BLaER1 (cell line): ENCODE measurements around the gene STRN4.
A peak's percentile ranks its signal among the peaks of the same experiment; 100 is the strongest.

Experiments used
- H3K27ac ChIP-seq: shearing (Covaris generic); formaldehyde crosslinking; 2 replicates; pipeline ENCODE4 v1.8.1; 2022
- H3K27me3 ChIP-seq: shearing (Covaris generic); formaldehyde crosslinking; 2 replicates; pipeline ENCODE4 v1.8.1; 2022
- H3K36me3 ChIP-seq: shearing (Covaris generic); formaldehyde crosslinking; 2 replicates; pipeline ENCODE4 v1.8.1; 2022
- H3K4me1 ChIP-seq: shearing (Covaris generic); formaldehyde crosslinking; 2 replicates; pipeline ENCODE4 v1.8.1; 2022
- H3K4me2 ChIP-seq: shearing (Covaris generic); formaldehyde crosslinking; 2 replicates; pipeline ENCODE4 v1.8.1; 2022
- H3K4me3 ChIP-seq: shearing (Covaris generic); formaldehyde crosslinking; 2 replicates; pipeline ENCODE4 v1.8.1; 2022
- H3K9ac ChIP-seq: shearing (Covaris generic); formaldehyde crosslinking; 2 replicates; pipeline ENCODE4 v1.8.1; 2022
- H3K9me3 ChIP-seq: shearing (Covaris generic); formaldehyde crosslinking; 2 replicates; pipeline ENCODE4 v1.8.1; 2022
- H4K20me1 ChIP-seq: shearing (Covaris generic); formaldehyde crosslinking; 2 replicates; pipeline ENCODE4 v1.8.1; 2022
- Cebpa-rat ChIP-seq: shearing (Covaris generic); IDR thresholded peaks from 2 replicates; pipeline ENCODE4 v1.8.1; 2022

Gene STRN4

GRCh38 chr19:46728208-46728607, 18.0 kb downstream of the STRN4 start:
- Histone ChIP-seq H4K20me1 (peaks cover 100% of the 10 kb centered on the region), H3K27ac (peak overlapping the region; percentile 85), H3K4me1 (peaks cover 100% of the 10 kb centered on the region), H3K9me3 (no peaks in the 10 kb centered on the region), H3K9ac (peak overlapping the region; percentile 64), H3K4me3 (peak overlapping the region; percentile 56), H3K4me2 (peak overlapping the region; percentile 99), H3K36me3 (peaks cover 100% of the 10 kb centered on the region), H3K27me3 (no peaks in the 10 kb centered on the region)
- no peak for TF ChIP-seq Cebpa-rat

- Histone ChIP-seq H3K4me1 (peaks cover 100% of the 10 kb centered on the region), H3K27me3 (no peaks in the 10 kb centered on the region), H3K36me3 (peaks cover 99% of the 10 kb centered on the region), H3K9me3 (no peaks in the 10 kb centered on the region), H4K20me1 (peaks cover 100% of the 10 kb centered on the region), H3K27ac (peak overlapping the region; percentile 85), H3K4me3 (peak overlapping the region; percentile 56), H3K9ac (peak overlapping the region; percentile 64), H3K4me2 (peak overlapping the region; percentile 99)
- no peak for TF ChIP-seq Cebpa-rat
Measured at GRCh38 chr19:46727757-46728156, 18.5 kb downstream of the STRN4 start.

- Histone ChIP-seq H3K4me1 (peaks cover 100% of the 10 kb centered on the region), H3K9ac (peak overlapping the region; percentile 64), H3K27me3 (no peaks in the 10 kb centered on the region), H4K20me1 (peaks cover 100% of the 10 kb centered on the region), H3K27ac (peak overlapping the region; percentile 64), H3K4me2 (peak overlapping the region; percentile 99), H3K4me3 (peak overlapping the region; percentile 44; the same call in 1 of the 2 replicates), H3K9me3 (no peaks in the 10 kb centered on the region), H3K36me3 (peaks cover 95% of the 10 kb centered on the region)
- no peak for TF ChIP-seq Cebpa-rat
Measured at GRCh38 chr19:46726971-46727501, 19.2 kb downstream of the STRN4 start.

GRCh38 chr19:46726551-46726950, 19.7 kb downstream of the STRN4 start:
- Histone ChIP-seq H3K36me3 (peaks cover 95% of the 10 kb centered on the region), H3K9me3 (no peaks in the 10 kb centered on the region), H3K27me3 (no peaks in the 10 kb centered on the region), H4K20me1 (peaks cover 100% of the 10 kb centered on the region), H3K9ac (peak overlapping the region; percentile 64), H3K27ac (peak overlapping the region; percentile 64), H3K4me3 (peak overlapping the region; percentile 44; the same call in 1 of the 2 replicates), H3K4me1 (peaks cover 100% of the 10 kb centered on the region), H3K4me2 (peak overlapping the region; percentile 99)
- no peak for TF ChIP-seq Cebpa-rat

GRCh38 chr19:46725859-46726393, 20.3 kb downstream of the STRN4 start:
- Histone ChIP-seq H3K4me1 (peaks cover 100% of the 10 kb centered on the region), H3K9me3 (no peaks in the 10 kb centered on the region), H3K27ac (peak overlapping the region; percentile 64; the same call in 1 of the 2 replicates), H3K36me3 (peaks cover 95% of the 10 kb centered on the region), H3K4me2 (peak overlapping the region; percentile 99), H3K9ac (peak overlapping the region; percentile 64), H3K4me3 (peak overlapping the region; percentile 44), H4K20me1 (peaks cover 99% of the 10 kb centered on the region), H3K27me3 (no peaks in the 10 kb centered on the region)
- TF ChIP-seq Cebpa-rat = no peak

- Histone ChIP-seq H3K9me3 (no peaks in the 10 kb centered on the region), H3K9ac (peak overlapping the region; percentile 64), H3K4me2 (peak overlapping the region; percentile 99), H3K27ac (no peak overlapping the region; the same call in 1 of the 2 replicates), H3K36me3 (peaks cover 95% of the 10 kb centered on the region), H4K20me1 (peaks cover 94% of the 10 kb centered on the region), H3K4me3 (peak overlapping the region; percentile 44), H3K27me3 (no peaks in the 10 kb centered on the region), H3K4me1 (peaks cover 100% of the 10 kb centered on the region)
- no peak for TF ChIP-seq Cebpa-rat
Measured at GRCh38 chr19:46725036-46725820, 21.0 kb downstream of the STRN4 start.

- H3K4me2 ChIP-seq = peak overlapping the region; percentile 99
- no peak overlapping the region; the same call in 1 of the 2 replicates for H3K9ac ChIP-seq
- H3K27ac ChIP-seq = no peak overlapping the region
- no peak for TF ChIP-seq Cebpa-rat
- H3K9me3 ChIP-seq = no peaks in the 10 kb centered on the region
- H3K36me3 ChIP-seq = peaks cover 93% of the 10 kb centered on the region
- peaks cover 87% of the 10 kb centered on the region for H4K20me1 ChIP-seq
- peaks cover 100% of the 10 kb centered on the region for H3K4me1 ChIP-seq
- no peak overlapping the region for H3K4me3 ChIP-seq
- no peaks in the 10 kb centered on the region for H3K27me3 ChIP-seq
Measured at GRCh38 chr19:46724468-46724867, 21.8 kb downstream of the STRN4 start.

- Histone ChIP-seq H4K20me1 (peaks cover 84% of the 10 kb centered on the region), H3K27me3 (no peaks in the 10 kb centered on the region), H3K36me3 (peaks cover 83% of the 10 kb centered on the region), H3K27ac (peak overlapping the region; percentile 94), H3K9ac (peak overlapping the region; percentile 79), H3K4me1 (peaks cover 100% of the 10 kb centered on the region), H3K9me3 (no peaks in the 10 kb centered on the region), H3K4me2 (peak overlapping the region; percentile 99), H3K4me3 (0 out of 2 replicates have a peak overlapping the region, but pooled peaks have one; percentile 48)
- no peak for TF ChIP-seq Cebpa-rat
Measured at GRCh38 chr19:46723471-46723870, 22.8 kb downstream of the STRN4 start.

- Histone ChIP-seq H4K20me1 (peaks cover 81% of the 10 kb centered on the region), H3K9ac (peak overlapping the region; percentile 79), H3K36me3 (peaks cover 78% of the 10 kb centered on the region), H3K27me3 (no peaks in the 10 kb centered on the region), H3K27ac (peak overlapping the region; percentile 94), H3K4me1 (peaks cover 100% of the 10 kb centered on the region), H3K4me2 (peak overlapping the region; percentile 99), H3K4me3 (peak overlapping the region; percentile 48; the same call in 1 of the 2 replicates), H3K9me3 (no peaks in the 10 kb centered on the region)
- no peak for TF ChIP-seq Cebpa-rat
Measured at GRCh38 chr19:46723023-46723461, 23.2 kb downstream of the STRN4 start.
